NCI-H146 (cell line): ENCODE results near the gene ADAMTS3.
"Not testable (repeated sequence)": the region's sequence is repeated elsewhere in the genome, so short reads cannot be mapped to it uniquely, and the experiment has no call there.

Source experiments
- DNase-seq: peaks from one replicate; lab custom pipeline; 2025; lab: John Stamatoyannopoulos, UW

The ADAMTS3 gene

GRCh38 chr4:72552447-72552846 lies 16.6 kb downstream of the ADAMTS3 start:
- DNase-seq: no peak

GRCh38 chr4:72546456-72546855 lies 22.6 kb downstream of the ADAMTS3 start:
- no peak for DNase-seq

- not testable (repeated sequence) for DNase-seq
Observed at GRCh38 chr4:72540694-72541093, 28.3 kb downstream of the ADAMTS3 start.

- DNase-seq: no peak
Observed at GRCh38 chr4:72538006-72538405, 31.0 kb downstream of the ADAMTS3 start.

GRCh38 chr4:72536443-72536842 lies 32.6 kb downstream of the ADAMTS3 start:
- DNase-seq: no peak

- no peak for DNase-seq
Observed at GRCh38 chr4:72531768-72532290, 37.2 kb downstream of the ADAMTS3 start.

GRCh38 chr4:72531322-72531721 lies 37.7 kb downstream of the ADAMTS3 start:
- DNase-seq: no peak

- DNase-seq: no peak
Observed at GRCh38 chr4:72529148-72529822, 39.7 kb downstream of the ADAMTS3 start.

- DNase-seq: no peak
Observed at GRCh38 chr4:72527038-72527646, 41.9 kb downstream of the ADAMTS3 start.

GRCh38 chr4:72525938-72526337 lies 43.1 kb downstream of the ADAMTS3 start:
- DNase-seq: no peak

GRCh38 chr4:72522440-72522839 lies 46.6 kb downstream of the ADAMTS3 start:
- DNase-seq: no peak

- no peak for DNase-seq
Observed at GRCh38 chr4:72513227-72513626, 55.8 kb downstream of the ADAMTS3 start.

GRCh38 chr4:72507860-72508419 lies 61.1 kb downstream of the ADAMTS3 start:
- no peak for DNase-seq

- DNase-seq: no peak
Observed at GRCh38 chr4:72507167-72507566, 61.9 kb downstream of the ADAMTS3 start.

- DNase-seq: peak; percentile 11
Observed at GRCh38 chr4:72505314-72505744, 63.7 kb downstream of the ADAMTS3 start.

GRCh38 chr4:72500214-72500613 lies 68.8 kb downstream of the ADAMTS3 start:
- no peak for DNase-seq

GRCh38 chr4:72496119-72496518 lies 72.9 kb downstream of the ADAMTS3 start:
- DNase-seq: no peak

GRCh38 chr4:72494156-72494555 lies 74.9 kb downstream of the ADAMTS3 start:
- no peak for DNase-seq

GRCh38 chr4:72489267-72489666 lies 79.8 kb downstream of the ADAMTS3 start:
- DNase-seq: no peak

- DNase-seq: no peak
Observed at GRCh38 chr4:72486991-72487390, 82.0 kb downstream of the ADAMTS3 start.

GRCh38 chr4:72484981-72485380 lies 84.0 kb downstream of the ADAMTS3 start:
- DNase-seq: no peak

- no peak for DNase-seq
Observed at GRCh38 chr4:72473434-72473900, 95.6 kb downstream of the ADAMTS3 start.

- DNase-seq: no peak
Observed at GRCh38 chr4:72471816-72472215, 97.2 kb downstream of the ADAMTS3 start.
